ENCODE measurements around the gene RNF157. TPM values are rescaled to one million over a fixed set of nuclear protein-coding genes. Genes with fewer than 3 reads are reported as not detected.

RNF157 gene
- total and polyA plus RNA-seq, 10 of the 15 experiments (the other 5 are each of a cell fraction or from before 2014, with no cell fraction given) = 1.4 to 15.9 (median 9.6) TPM

- TF ChIP-seq ZBTB40 (IDR thresholded peaks at IDR 0.05; ENCODE audit: borderline replicate concordance) (peak; percentile 81; the same call in 1 of the 2 replicates), CHD2 (IDR thresholded peaks at IDR 0.05; ENCODE audit: borderline replicate concordance, low read depth, low read length) (no peak), SUPT20H (IDR thresholded peaks at IDR 0.05; ENCODE audit: borderline replicate concordance, control insufficient read depth, low read depth, low read length) (no peak), WRNIP1 (IDR thresholded peaks at IDR 0.05; ENCODE audit: borderline replicate concordance, low read depth, low read length) (0 out of 2 replicates have a peak, but pooled peaks have one; percentile 31)
Observed at GRCh38 chr17:76103274-76104139, 136.8 kb downstream of the RNF157 start, which contains the start of gene EXOC7 (continued).

- FAIRE-seq (peak; percentile 54), ATAC-seq (peak; percentile 10), DNase-seq (ENCODE audit: low read depth, low spot score) (no peak)
- H3K4me1 ChIP-seq (ENCODE audit: control insufficient read depth, insufficient read depth, low read length) = peaks cover 6% of the 10 kb centered on the region
- H3K9ac ChIP-seq (ENCODE audit: control insufficient read depth, insufficient read depth, low read length) = peak overlapping the region; percentile 69
- intact Hi-C loops (cut with micrococcal nuclease; ENCODE audit: unreplicated experiment) (no loop called here), in situ Hi-C loops (cut with MboI) (no loop called here)
- H3K27ac ChIP-seq (ENCODE audit: control insufficient read depth, insufficient read depth) = peak overlapping the region; percentile 71
- no peaks in the 10 kb centered on the region for H4K20me1 ChIP-seq (ENCODE audit: control insufficient read depth, insufficient read depth)
- CTCF ChIA-PET = interaction anchor here (0.6 to 7.6 kb wide), 7 partner anchors 16 to 470 kb away, joined by 3 to 40 read pairs (median 4); no protein-coding TSS in a partner anchor
- H3K4me2 ChIP-seq (ENCODE audit: control insufficient read depth, insufficient read depth) = peak overlapping the region; percentile 86
- H3K27me3 ChIP-seq (replicated peaks in 1 of 2; ENCODE audit: control insufficient read depth in 2 of 2, insufficient read depth in 2 of 2, low read length in 1 of 2) = no peaks in the 10 kb centered on the region
- POLR2A ChIA-PET = interaction anchor here (0.6 to 1.3 kb wide), 2 partner anchors 76 to 162 kb away, joined by 3 read pairs; no protein-coding TSS in a partner anchor
- WGBS (ENCODE audit: insufficient coverage, insufficient replicate concordance, low lambda C conversion rate, missing lambda C conversion rate) = 0% methylated on average over 4 of the region's 4 CpGs
- BruUV-seq (replicated peaks) = TSS peak; percentile 70
- peaks cover 14% of the 10 kb centered on the region for H3K79me2 ChIP-seq (ENCODE audit: control insufficient read depth, insufficient read depth, low read length)
- H2AFZ ChIP-seq (ENCODE audit: control insufficient read depth, low read depth, low read length) = peak overlapping the region; percentile 90
- no peaks in the 10 kb centered on the region; the same call in 2 of the 3 replicates for H3K9me3 ChIP-seq (replicated peaks; ENCODE audit: control insufficient read depth, insufficient read depth, low read length)
- H3K36me3 ChIP-seq (ENCODE audit: control insufficient read depth in 2 of 2, insufficient read depth in 2 of 2, low read length in 1 of 2) = peaks cover 1 to 10% of the 10 kb centered on the region in 2 experiments; a peak in 3 of 4 replicates
- H3K4me3 ChIP-seq = peak overlapping the region; percentile 90
- RAD21 ChIA-PET (ENCODE audit: unreplicated experiment) = interaction anchor here (0.9 to 1.4 kb wide), 2 partner anchors 89 to 176 kb away, joined by 3 to 5 read pairs; no protein-coding TSS in a partner anchor
- SMC1A ChIA-PET (ENCODE audit: uncharacterized antibody, unreplicated experiment) = interaction anchor here (0.7 to 1.3 kb wide), 3 partner anchors 24 to 170 kb away, joined by 3 to 4 read pairs (median 4); no protein-coding TSS in a partner anchor
- TF ChIP-seq E2F8 (IDR thresholded peaks at IDR 0.05; ENCODE audit: low read depth, partially characterized antibody) (no peak), TBL1XR1 (IDR thresholded peaks at IDR 0.05; ENCODE audit: low read depth, low read length) (no peak), CREM (IDR thresholded peaks at IDR 0.05; ENCODE audit: low read depth) (no peak), RELA (IDR thresholded peaks at IDR 0.05; ENCODE audit: borderline replicate concordance, partially characterized antibody) (no peak), ZNF207 (IDR thresholded peaks at IDR 0.05; ENCODE audit: borderline replicate concordance) (no peak), IKZF1 (conservative IDR thresholded peaks at IDR 0.05) (no peak), LARP7 (IDR thresholded peaks at IDR 0.05) (no peak), PBX3 (IDR thresholded peaks at IDR 0.05; ENCODE audit: insufficient replicate concordance, low read depth, low read length) (no peak), YY1 (IDR thresholded peaks at IDR 0.05; ENCODE audit: low read depth, low read length) (no peak)
Observed at GRCh38 chr17:76102944-76103273, 137.4 kb downstream of the RNF157 start.

Measured in GM12878 (cell line).